ENCODE measurements around the gene MBD3. TPM values are rescaled to one million over a fixed set of nuclear protein-coding genes. Genes with fewer than 3 reads are reported as not detected.

MBD3 gene
- total RNA-seq, 1 experiment from 2014 or later: 128 TPM

- Histone ChIP-seq H3K4me1 (ENCODE audit: insufficient read depth, low read length) (no peaks in the 10 kb centered on the region), H2AK5ac (ENCODE audit: insufficient read length, low read length) (no peak overlapping the region), H3K9me3 (ENCODE audit: control insufficient read depth, low read depth, low read length) (no peaks in the 10 kb centered on the region), H4K91ac (ENCODE audit: insufficient read length, low read depth, low read length) (no peak overlapping the region), H4K5ac (ENCODE audit: insufficient read length, low read depth, low read length) (no peak overlapping the region), H2BK12ac (ENCODE audit: insufficient read length, low read depth, low read length) (no peak overlapping the region), H2BK20ac (ENCODE audit: low read depth, low read length, poor library complexity, severe bottlenecking) (no peak overlapping the region), H3K27me3 (ENCODE audit: insufficient read depth, low read length) (no peaks in the 10 kb centered on the region), H3K9ac (ENCODE audit: extremely low read depth, insufficient read length, low read length) (no peak overlapping the region), H3K79me2 (ENCODE audit: insufficient read depth, low read length) (no peaks in the 10 kb centered on the region), H4K20me1 (ENCODE audit: control insufficient read depth, insufficient read depth, insufficient read length) (no peaks in the 10 kb centered on the region), H3K4me2 (ENCODE audit: insufficient read depth, insufficient read length, low read length) (no peak overlapping the region), H3T11ph (ENCODE audit: low read length) (no peak overlapping the region), H3K23ac (ENCODE audit: insufficient read length, low read depth, low read length) (no peak overlapping the region), H2BK120ac (ENCODE audit: low read depth, low read length, poor library complexity, severe bottlenecking) (no peak overlapping the region), H2BK5ac (ENCODE audit: insufficient read length, low read length) (no peak overlapping the region), H2BK15ac (ENCODE audit: low read depth, low read length) (no peak overlapping the region), H3K23me2 (ENCODE audit: insufficient read length, low read depth, low read length, poor library complexity, severe bottlenecking) (no peaks in the 10 kb centered on the region), H3K4ac (ENCODE audit: low read depth, low read length) (no peak overlapping the region), H2AFZ (ENCODE audit: low read length) (no peak overlapping the region), H3K56ac (ENCODE audit: insufficient read length, low read depth, low read length) (no peak overlapping the region), H3K14ac (ENCODE audit: insufficient read depth, low read length) (no peak overlapping the region), H3K18ac (ENCODE audit: insufficient read length, low read depth, low read length) (no peak overlapping the region), H4K8ac (replicated peaks; ENCODE audit: insufficient read length, low read depth, low read length) (no peak overlapping the region), H3K79me1 (ENCODE audit: insufficient read depth, low read depth, low read length, poor library complexity, severe bottlenecking) (no peaks in the 10 kb centered on the region), H3K27ac (ENCODE audit: insufficient read length, low read depth, low read length) (no peak overlapping the region)
- no peaks in the 10 kb centered on the region; a peak in 1 of 5 replicates for H3K9me3 Mint-ChIP-seq
- peaks cover 30 to 77% (median 68%) of the 10 kb centered on the region in 3 experiments; a peak in 6 of 7 replicates for H3K36me3 Mint-ChIP-seq (ENCODE audit: insufficient read depth in 1 of 3, low read depth in 3 of 3)
- H3K27ac Mint-ChIP-seq: peak overlapping the region in 1 of 3 experiments; percentile 40; a peak in 1 of 7 replicates
- H3K4me1 Mint-ChIP-seq: no peaks in the 10 kb centered on the region
- no peak overlapping the region for H3K4me3 Mint-ChIP-seq
- WGBS (ENCODE audit: extremely low coverage, insufficient read length, low lambda C conversion rate): no CpG with 5 or more reads among the region's 20 CpGs
- no peaks in the 10 kb centered on the region; the same call in 1 of the 2 replicates for H3K27me3 Mint-ChIP-seq (ENCODE audit: low read depth)
- DNase-seq: no peak
- TF ChIP-seq CTCF (conservative IDR thresholded peaks at IDR 0.05): no peak
Observed at GRCh38 chr19:1580382-1580781, 12.3 kb downstream of the MBD3 start.

Data from H9 (cell line).